ENCODE results near the gene HPCA.

HPCA gene

DNA sequence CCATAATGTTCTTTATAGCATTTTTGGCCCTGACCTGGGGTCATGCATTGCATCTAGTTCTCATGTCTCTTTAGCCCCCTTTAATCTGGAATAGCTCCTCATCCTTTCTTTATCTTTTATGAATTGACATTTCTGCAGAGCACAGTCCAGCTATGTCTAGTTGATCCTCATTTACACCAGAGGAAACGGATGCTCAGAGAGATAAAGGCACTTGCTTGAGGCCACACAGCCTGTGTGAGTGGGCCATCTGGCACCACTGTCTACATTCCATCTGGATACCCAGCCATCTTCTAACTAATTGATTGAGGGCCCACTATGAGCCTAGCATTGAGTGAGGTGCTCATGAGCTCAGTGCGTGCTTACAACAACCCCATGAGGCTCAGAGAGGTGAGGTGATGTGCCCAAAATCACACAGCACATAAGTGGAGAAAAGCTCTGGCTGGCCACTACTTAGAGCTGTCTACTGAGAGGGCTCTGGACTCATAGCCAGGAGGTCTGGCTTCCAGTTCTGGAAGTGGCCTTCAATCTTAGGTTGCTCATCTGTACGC lies 3.5 kb downstream of the HPCA start:
- no peak for DNase-seq (ENCODE audit: low read depth)

DNA sequence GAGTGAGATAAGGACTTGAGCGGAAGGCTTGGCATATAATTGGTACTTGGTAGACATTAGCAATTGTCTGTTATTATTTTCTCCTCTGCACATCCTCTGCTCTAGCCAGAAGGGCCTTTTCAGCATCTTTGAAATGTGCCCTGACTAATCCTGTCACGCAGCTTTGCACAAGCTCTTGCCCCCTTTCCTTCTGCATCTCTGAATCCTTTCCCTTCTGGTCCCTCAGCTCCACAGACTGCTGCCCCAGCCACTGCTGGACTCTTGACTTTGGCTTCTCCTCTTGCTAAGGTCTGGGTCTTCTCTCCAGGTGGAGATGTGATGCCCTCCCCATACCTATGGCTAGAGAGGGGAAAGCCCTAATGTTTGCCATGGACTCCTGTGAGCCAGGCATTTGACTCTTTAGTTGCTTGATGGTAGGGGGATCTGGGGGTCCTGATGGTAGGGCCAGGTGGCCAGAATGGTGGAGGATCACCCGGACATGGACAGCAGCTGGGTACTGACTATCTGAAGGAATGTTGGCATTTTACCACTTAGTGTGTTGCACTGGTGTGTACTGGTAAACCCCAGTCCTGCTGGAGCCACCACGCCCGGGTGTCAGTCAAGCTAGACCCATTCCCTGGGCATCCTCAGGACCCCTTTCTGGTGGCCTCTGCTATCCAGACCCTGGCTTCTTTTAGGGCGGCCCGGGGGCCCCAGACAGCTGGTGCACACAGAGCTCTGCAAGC lies 4.4 kb downstream of the HPCA start:
- DNase-seq (ENCODE audit: low read depth) = no peak

GRCh38 chr1:32891241-32891570 lies 4.9 kb downstream of the HPCA start:
- no peak for DNase-seq (ENCODE audit: low read depth)

- DNase-seq (ENCODE audit: low read depth) = no peak
These were observed 5.3 kb downstream of the HPCA start for GRCh38 chr1:32891630-32892029.

DNA sequence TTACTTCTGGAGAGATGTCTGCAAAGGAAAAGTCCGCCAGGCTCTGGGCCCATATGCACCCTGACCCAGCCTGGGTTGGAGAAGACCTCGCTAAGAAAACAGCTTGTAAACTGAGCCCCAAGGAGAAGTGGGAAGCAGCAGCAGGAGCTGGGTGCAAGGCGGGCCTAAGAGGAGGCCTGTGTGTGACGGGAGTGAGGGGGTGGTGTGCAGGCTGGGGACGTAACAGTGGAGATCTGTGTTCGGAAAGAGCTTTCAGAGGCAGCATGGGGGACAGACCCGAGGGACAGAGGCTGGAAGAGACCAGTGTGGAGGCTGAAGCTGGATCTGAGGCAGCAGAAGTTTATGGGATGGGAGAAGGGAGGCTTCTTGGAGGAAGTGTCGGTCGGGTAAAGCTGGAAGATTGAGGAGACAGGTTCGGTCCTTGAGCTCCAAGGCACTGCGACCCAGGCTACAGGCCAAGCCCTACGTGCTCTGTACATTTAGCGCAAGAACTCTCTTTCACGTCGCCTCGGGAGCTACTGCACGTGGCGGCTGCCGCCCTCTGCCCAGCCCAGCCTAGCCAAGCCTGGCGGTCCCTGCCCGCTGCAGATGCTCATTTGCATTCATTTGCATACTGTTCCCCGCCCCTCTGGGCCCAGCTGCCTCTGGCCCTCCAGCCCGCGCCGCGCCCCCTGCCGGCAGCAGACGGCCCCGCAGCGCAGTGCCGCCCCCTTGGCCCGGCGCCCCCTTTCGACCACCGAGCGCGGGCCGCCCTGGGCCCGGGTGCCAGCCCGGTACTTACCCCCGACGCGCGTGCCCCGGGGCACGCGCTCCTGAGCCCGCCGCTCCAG lies 6.3 kb downstream of the HPCA start:
- no peak for DNase-seq (ENCODE audit: low read depth)

- DNase-seq (ENCODE audit: low read depth) = no peak
These were observed 7.1 kb downstream of the HPCA start for GRCh38 chr1:32893198-32894018.

- no peak for DNase-seq (ENCODE audit: low read depth)
These were observed 7.8 kb downstream of the HPCA start for GRCh38 chr1:32894019-32894600.

DNA sequence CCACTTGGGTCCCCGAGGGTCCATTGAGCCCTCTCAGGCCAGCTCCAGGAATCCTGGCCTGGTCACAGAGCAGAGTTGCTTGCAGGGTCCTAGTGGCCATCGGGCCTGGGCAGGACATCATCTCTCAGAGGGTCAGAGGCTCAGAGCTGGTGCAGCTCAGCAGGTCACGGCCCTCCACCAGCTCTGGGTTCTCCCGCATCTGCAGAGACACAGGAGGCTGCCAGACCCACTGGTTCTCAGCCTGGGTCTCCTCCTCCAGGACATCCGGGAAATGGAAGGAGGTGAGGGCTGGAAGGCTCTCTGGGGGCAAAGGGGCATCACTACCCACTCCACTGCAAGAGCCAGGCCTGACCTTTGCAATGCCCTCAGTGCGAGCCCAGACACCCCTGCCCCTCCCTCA lies 8.4 kb downstream of the HPCA start:
- no peak for DNase-seq (ENCODE audit: low read depth)

DNA sequence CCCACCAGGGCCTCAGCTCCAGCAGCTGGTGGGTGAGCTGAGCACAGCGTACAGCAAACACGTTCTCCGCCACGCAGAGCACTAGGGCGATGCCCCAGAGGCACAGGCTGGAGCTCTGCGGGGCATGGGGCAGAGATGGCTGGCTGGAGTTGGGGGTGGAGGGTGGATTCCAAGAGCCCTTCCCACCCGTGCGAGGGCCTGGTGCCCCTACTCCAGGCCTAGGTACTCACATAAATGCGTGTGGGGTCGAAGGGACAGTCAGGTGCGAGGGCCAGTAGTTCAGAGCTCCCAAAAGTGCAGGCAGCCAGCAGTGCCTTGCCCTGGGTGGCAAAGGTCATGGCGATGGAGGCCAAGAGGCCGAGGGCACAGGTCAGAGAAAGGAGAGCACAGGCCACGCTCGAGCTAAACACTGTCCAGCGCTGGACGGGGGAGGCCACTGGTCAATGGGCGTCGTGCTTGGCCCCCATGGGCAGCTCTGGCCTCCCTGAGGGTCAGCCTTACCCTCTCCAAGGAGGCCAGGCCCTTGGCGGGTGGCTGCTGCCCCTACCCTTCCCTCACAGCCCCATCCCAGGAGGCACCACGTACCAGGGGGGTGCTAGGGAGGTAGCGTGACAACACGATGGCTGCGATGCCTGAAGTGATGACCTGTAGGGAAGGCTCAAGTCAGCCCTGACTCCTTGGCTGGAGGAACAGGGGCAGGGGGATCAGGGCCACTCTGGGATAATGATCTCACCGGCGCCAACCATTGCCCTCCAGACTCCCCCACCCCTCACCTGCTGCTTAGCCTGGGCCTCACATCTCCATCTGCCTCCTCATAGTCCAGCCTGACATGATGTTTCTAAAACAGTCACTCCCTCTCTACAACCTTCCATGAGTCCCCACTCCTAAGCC lies 9.3 kb downstream of the HPCA start:
- DNase-seq (ENCODE audit: low read depth) = no peak

DNA sequence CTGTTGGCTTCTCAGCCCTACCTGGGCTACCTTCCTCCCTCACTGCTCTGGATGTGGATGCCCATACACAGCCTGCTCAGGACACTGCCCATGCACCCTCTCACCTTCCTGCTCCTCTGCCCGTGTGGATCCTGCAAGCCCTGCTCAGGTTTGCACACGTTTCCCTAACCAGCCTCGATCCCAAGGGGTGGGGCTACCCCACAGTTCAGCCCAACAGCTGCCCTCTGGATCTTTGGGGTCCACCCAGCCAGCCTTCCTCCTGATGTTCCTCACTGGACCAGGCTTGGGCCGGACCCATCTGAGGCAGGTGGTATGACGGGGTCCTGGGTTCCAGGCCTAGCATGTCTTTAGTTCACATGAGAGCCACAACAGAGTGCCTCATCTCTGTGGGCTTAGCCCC lies 10.2 kb downstream of the HPCA start:
- no peak for DNase-seq (ENCODE audit: low read depth)

- DNase-seq (ENCODE audit: low read depth) = no peak
These were observed 11.1 kb downstream of the HPCA start for GRCh38 chr1:32897082-32898049.

- no peak for DNase-seq (ENCODE audit: low read depth)
These were observed 11.8 kb downstream of the HPCA start for GRCh38 chr1:32898056-32898455.

DNA sequence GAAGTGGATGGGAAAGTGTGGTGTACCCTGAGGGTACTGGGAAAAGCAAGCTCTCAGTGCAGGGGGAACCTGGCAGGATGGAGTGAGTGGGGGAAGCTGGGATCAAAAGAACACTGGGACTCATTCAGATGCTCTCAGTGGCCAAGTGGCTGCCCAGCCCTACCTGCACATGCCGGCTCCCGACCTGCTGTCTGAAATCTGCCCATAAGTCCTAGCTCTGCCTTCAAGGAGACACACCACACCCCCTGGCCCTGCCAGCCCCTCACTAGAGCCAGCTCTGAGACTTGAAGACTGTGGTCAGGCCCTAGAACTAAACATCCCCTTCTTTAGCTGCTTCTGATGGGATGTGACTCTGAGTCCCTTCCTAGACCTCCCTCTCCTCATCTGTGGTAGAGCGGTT lies 12.7 kb downstream of the HPCA start:
- no peak for DNase-seq (ENCODE audit: low read depth)

DNA sequence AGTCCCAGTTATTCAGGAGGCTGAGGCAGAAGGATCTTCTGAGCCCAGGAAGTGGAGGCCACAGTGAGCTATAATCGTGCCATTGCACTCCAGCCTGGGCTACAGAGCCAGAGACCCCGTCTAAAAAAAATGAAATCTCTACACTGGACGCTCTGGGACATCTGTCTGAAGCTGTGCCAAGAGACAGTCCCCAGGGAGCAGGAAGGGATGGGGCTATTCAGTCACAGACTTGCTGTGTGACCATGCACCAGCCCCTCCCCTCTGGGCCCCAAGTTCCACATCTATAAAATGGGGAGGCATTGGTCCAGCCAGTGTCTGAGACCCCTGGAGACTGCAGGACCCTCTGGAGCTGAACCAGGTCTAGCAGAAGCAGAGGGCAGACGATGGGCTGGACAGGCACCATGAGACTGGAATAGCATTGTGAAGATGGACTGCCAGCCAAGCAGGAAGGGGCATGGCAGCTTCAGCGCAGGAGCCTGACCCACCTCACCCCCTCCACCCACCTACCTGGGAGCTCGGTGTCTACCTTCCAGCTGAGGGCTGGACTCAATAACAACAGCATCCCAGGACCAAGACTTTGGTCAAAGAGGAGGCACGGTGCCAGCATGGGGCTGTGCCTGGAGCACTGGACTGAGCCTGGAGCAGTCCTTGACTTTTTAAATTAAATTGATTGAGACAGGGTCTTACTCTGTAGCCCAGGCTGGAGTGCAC lies 13.4 kb downstream of the HPCA start:
- no peak for DNase-seq (ENCODE audit: low read depth)

GRCh38 chr1:32900371-32900955 lies 14.2 kb downstream of the HPCA start:
- DNase-seq (ENCODE audit: low read depth) = no peak

- DNase-seq (ENCODE audit: low read depth) = no peak
These were observed 14.9 kb downstream of the HPCA start, which contains the start of gene TMEM54 for GRCh38 chr1:32900956-32901822. TMEM54 (minus strand) TSS chr1:32901389; CDS start chr1:32901238, 151 bp downstream.

- no peak for DNase-seq (ENCODE audit: low read depth)
These were observed 15.7 kb downstream of the HPCA start for GRCh38 chr1:32901823-32902534.
